ENCODE data around the gene GLYR1.

The GLYR1 gene

GRCh38 chr16:4763791-4764190 lies 83.3 kb downstream of the GLYR1 start:
- DNase-seq (ENCODE audit: low spot score), result no peak

GRCh38 chr16:4762205-4762604 lies 84.9 kb downstream of the GLYR1 start:
- DNase-seq (ENCODE audit: low spot score), result no peak

DNA sequence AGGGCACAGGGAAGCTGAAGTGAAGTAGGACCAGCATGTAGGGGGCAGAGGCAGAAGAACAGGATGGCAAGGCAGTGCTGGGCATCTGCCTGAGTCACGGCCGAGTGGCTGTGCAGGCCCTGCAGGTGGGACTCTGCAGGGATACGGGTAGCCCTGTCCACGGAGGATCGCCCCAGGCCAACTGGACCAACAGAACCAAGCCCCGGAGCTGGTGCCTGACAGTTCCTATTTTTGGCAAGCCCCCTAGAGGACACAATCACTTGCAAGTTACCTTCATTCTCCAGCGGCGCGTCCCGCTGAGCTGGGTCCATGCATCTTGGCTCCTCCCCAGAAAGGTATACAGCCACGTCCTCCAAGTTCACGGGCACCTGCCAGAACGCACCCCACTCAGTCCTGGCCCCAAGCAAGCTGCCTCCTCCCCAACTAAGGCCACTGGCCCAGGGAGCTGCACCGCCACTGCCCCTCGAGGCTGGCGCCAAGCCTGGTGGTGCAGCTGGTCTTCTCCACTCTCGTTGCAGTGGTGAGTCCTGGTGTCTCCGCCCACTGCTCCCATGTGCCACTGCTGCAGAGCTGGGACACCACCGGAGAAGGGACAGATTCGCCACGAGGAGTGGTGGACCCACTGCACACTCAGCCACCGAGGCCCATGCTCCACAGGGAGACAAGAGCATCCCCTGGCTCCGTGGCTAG lies 86.7 kb downstream of the GLYR1 start:
- DNase-seq (ENCODE audit: low spot score), result no peak

DNA sequence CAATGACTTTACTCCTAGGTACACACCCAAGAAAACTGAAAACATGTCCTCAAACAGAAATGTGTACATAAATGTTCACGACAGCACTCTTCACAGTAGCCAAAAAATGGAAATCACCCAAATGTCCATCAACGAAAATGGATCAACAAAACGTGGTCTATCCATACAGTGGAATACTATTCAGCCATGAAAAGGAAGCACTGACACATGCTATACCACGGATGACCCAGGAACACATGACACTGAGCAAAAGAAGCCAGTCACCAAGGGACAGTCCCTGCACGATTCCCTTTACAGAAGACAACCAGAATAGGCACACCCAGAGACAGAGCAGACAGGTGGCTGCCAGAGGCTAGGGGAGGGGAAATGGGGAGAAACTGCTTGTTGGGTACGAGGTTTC lies 91.4 kb downstream of the GLYR1 start:
- no peak for DNase-seq (ENCODE audit: low spot score)

DNA sequence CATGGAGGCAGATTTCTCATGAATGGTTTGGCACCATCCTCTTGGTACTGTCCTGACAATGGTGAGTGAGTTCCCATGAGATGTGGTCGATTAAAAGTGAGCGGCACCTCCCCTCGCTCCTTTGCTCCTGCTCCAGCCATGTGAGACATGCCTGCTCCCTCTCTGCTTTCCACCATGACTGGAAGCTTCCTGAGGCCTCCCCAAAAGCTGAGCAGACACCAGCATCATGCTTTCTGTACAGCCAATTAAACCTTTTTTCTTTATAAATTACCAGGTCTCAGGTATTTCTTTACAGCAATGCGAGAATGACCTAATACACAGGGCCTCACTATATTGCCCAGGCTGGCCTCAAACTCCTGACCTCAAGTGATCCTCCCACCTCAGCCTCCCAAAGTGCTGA lies 92.2 kb downstream of the GLYR1 start:
- DNase-seq (ENCODE audit: low spot score), result no peak

DNA sequence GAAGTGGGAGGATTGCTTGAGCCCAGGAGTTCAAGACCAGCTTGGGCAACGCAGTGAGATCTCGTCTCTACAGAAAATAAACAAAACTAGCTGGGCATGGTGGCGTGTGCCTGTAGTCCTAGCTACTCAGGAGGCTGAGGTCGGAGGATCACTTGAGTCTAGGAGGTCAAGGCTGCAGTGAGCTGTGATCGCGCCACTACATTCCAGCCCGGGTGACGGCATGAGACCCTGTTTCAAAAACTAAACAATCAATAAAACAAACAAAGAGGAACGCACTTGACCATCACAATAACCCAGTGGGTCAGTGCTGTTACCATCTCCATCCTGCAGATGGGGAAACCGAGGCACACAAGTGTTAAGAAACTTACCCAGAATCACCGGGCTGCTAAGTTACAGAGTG lies 93.9 kb downstream of the GLYR1 start:
- no peak for DNase-seq (ENCODE audit: low spot score)
